NCI-H526 treated with DMSO at 0.1 percent for 48 hours (cell line): ENCODE measurements around the gene RFT1.
A peak's percentile ranks its signal among the peaks of the same experiment; 100 is the strongest.

Experiments used
- DNase-seq: peaks from one replicate; lab custom pipeline; 2025; lab: John Stamatoyannopoulos, UW

Gene RFT1, protein sequence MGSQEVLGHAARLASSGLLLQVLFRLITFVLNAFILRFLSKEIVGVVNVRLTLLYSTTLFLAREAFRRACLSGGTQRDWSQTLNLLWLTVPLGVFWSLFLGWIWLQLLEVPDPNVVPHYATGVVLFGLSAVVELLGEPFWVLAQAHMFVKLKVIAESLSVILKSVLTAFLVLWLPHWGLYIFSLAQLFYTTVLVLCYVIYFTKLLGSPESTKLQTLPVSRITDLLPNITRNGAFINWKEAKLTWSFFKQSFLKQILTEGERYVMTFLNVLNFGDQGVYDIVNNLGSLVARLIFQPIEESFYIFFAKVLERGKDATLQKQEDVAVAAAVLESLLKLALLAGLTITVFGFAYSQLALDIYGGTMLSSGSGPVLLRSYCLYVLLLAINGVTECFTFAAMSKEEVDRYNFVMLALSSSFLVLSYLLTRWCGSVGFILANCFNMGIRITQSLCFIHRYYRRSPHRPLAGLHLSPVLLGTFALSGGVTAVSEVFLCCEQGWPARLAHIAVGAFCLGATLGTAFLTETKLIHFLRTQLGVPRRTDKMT

DNA sequence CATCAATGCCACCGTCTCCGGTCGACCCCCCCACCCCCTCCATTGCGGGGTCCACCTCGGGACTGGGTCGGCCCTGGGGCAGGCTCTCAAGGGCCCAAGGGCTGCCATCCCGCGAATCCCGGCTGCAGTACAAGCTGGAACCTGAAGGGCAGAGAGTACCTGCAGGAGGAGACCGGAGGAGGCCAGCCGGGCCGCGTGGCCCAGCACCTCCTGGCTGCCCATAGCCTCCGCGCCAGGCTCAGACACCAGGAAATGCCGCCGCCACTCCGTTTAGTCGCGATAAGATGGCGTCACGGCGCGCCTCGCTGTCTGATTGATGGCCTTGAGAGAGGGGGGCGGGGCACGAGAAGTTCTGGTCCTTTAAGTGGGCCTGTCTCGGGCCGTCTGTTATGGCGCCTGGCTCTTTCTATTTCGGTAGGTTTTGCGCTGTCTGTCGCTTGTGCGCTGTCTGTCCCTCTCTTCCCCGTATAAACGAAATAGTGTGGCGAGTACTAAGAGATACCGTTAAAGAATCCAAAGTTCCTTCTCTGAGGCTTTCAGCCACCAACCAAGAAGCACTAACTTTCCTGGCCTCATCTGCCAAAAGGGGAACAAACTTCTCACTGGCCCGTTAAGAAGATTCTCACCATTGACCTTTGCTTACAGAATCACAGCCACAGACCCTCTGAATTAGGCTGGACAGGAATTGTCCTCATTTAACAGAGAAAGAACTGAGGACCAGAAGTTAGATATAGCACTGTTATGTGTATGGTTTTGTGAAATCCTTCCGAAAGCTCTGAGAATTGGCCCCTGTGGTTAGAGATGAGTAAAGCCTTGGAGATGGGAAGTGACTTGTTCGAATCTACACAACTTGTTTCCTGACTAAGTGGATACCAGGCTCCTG, at the start of gene RFT1:
TSS of gene RFT1 (minus strand) at position 257 of the 883 bp plus-strand sequence. CDS start at position 222, 35 bp downstream.
- DNase-seq = peak; percentile 74

DNA sequence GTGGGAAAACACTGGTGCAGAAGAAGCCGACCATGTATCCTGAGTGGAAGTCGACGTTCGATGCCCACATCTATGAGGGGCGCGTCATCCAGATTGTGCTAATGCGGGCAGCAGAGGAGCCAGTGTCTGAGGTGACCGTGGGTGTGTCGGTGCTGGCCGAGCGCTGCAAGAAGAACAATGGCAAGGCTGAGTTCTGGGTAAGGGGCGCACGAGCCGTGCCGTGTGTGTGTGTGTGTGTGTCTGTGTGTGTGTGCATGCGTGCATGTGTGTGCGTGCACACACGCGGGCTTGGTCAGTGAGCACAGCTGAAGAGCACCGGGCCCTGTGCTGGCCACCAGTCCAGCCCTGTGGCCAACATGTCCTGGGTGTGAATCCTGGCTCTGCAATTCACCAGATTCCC, 49.3 kb upstream of the RFT1 start:
- no peak for DNase-seq

DNA sequence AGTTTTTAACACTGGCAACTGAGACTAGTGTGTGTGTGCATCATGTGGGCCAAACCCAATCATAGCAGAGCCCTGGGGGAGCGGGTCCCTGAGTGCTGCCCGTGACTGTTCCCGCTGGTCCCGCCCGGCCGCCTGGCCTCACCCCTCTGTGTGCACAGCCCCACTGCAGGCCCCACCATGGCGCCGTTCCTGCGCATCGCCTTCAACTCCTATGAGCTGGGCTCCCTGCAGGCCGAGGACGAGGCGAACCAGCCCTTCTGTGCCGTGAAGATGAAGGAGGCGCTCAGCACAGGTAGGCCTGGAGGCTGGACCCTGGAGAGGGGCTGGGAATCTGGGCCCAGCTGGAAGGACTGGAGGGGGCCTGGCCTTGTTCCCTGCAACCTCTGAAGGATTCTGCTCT, 48.0 kb upstream of the RFT1 start:
- DNase-seq = no peak

DNA sequence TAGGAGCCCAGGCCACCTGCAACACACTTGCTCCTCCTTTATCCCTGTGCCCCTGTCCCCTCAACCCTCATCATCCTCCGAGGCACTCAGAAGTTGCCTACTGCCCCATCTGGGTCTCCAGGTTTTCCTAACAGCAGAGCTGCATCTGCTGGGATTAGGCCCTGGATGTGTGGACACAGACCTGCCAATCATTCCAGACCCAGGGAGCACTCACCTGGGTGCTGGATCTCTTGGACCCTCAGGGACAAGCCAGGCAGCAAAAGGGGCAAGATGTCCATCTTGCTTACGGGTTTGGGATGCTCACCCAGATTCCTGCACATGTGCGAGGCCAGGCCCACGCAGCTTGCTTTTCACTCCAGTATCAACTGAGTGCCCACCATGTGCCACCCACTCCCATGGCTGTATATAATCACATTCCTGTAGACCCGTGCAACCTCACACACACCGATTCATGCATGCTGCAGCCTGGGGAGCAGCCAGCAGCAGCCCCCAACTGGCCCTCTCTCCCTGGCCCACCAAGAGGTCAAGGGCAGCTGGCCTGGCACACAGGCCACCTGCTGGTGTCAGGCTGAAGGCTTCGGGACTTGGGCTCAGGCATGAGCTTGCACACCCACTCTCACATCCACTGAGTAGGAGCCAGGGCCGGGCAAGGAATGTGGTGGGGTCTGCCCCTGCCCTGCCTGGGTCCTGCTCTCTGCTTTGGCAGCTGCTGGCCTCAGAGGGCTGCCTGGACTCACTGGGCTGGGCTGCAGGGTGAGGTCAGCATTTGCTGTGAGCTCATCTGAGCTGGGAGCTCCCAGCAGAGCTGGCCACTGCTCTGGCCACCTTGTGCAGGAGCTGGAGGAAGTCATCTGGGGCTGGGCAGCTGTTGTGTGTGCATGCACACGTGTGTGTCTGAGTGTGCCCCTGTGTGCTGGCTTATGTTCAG, 45.6 kb upstream of the RFT1 start:
- DNase-seq = no peak

DNA sequence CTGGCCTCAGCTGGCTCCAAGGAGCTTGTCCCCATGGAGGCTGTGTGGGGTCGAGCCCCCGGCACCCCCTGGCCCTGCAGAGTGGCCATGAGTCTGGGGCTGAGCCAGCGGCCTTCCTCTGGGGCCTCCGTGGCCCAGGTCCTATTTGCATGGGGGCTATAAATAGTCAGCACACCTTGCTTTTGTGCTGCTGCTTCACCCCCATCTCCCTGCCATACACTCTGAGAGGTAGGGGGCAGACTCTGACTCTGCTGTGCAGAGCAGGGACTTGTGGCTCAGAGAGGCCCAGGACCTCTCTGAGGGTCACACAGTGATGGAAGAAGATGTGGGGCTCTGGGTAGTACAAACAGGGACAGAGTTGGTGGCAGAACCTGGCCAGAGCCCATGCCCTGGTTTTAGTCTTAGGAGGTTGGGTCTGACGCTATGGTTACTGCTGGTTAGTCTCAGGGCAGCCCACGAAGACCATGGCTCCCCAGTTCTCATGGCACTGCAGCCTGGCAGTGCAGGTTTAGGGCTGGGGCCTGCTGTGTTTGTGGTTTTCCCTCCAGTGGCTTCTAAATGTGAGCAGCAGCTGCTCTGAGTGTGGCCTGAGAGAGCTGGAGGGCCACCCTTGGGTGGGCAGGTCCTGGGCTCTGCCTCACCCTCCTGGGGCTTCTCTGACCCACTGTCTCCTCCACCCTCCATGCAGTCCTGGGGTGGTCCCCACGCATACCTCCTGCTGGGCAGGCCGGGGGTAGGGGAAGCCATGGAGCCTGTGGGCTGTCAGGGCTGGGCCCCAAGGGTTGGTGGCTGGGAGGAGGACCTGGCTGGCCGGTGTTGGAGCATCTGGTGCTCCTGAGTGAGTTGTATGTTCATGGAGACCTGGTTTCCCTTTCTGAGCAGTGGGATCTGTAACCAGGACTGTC, 44.4 kb upstream of the RFT1 start:
- no peak for DNase-seq

DNA sequence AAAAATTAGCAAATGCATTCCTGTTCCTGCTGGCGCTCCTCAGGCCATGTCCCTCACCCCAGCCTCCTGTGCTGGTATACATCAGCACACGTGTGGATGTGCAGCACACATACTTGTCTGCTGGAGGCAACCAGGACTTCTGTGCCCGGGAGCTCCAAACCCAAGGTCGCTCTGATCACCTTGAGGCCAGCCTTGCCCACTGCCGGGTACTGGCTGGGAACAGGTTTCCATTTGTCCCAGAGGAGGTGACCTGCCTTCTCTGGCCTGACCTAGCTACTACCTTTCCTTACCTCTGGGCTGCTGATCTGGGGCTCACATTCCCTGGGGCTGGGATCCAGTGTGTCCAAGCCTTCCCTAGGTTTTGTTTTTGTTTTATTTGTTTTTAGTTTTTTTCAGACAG, 42.9 kb upstream of the RFT1 start:
- DNase-seq = no peak

DNA sequence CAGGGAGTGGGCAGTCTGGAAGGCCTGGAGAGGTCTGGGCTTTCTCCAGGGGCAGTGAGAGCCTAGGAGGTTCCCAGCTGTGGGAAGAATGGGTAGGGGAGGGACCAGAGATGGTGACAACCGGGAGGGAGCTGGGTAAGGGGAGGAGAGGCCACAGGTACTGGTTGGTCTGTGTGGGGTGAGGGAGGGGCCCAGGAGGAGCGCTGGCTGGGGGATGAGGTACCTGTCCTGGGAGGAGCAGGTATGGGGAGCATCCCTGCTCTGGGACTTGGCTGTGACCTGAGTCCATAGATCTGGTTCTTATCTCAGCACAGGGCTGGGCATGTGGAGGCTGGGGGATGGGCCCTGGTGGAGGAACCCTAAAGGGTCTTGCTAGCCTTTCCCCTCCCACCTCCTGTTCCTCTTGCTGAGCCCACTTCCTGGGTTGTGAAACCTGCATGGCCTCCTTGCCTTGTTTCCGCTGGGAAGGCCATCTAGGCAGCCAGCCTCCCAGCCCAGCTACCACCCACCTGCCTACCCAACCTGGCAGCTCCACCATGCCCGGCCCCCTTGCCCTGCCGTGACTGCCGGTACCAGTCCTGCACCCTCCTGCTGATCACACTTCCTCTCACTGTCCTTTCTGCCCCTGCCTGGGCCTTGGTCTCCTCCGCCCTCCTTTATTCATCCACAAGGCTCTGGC, 41.7 kb upstream of the RFT1 start:
- DNase-seq = no peak

DNA sequence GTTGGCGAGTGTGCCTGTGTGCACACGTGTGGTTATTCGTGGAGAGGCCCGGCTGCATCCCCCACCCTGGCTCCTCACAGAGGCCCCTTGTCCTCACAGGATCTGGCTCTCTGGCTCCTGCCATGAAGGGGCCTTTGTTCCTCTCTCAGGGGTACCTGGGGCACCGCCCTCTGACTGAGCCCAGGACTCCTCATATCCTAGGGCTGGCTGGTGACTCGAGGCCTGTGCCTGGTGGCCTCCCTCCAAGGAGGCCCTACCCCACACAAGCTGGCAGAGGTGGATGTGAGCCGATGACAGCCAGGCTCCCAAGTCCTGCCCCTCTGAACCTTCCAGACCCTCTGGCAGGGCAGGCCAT, 40.8 kb upstream of the RFT1 start:
- no peak for DNase-seq

DNA sequence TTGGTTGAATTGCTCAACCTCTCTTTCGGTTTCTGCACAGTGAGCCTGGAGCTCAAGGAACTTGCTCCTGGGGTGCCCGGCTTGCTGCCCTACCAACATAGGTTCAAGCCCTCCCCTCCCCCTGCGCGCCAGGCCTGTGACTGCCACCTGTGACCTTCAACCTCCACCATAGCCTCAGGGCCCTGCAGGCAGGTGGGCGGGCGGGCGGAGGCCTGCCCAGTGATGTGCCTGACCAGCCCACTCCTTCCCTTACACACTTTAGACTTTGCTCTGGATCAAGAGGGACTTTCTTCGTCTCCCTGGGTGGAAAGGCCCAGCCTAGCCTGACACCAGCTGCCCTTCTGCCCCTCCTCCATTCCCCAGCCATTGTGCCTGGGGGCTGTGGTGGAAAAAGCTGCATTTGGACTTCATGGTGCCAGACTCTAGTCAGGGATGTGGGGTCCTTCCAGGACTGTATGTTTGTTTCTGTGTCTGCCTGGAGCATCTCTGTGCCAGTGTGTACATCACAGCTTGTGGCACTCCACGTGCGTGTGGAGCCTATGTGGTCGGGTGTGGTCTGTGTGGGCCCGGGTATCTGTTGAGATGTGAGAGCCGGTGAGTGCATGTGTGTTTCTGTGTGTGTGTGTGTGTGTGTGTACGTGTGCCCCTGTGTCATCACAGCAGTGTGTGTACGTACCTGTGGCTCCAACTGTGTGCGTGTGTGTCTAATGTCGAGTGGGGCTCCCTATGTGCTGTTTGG, 40.3 kb upstream of the RFT1 start:
- DNase-seq = no peak

DNA sequence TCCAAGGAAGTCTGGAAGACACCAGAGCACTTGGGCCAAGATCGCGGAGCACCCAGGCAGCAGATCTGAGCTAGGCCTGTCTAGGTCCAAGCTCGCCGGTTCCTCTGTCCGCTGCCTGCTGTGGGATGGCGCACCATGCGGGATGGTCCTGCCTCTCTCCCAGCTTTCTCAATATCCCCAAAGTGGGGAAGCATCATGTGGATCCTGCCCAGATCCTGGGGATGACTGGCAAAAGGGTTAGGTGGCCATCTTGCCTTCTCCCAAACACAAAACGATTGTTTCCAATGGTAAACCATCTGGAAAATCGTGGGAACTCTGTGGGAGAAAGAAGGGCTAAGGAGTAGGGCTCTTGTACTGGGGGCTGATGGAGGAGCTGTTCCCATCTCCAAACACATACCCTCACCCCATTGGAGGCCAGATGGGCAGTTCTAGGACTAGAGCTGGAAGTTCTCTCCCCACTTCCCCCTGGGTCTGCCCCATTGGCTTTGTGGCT, 39.6 kb upstream of the RFT1 start:
- DNase-seq = no peak

DNA sequence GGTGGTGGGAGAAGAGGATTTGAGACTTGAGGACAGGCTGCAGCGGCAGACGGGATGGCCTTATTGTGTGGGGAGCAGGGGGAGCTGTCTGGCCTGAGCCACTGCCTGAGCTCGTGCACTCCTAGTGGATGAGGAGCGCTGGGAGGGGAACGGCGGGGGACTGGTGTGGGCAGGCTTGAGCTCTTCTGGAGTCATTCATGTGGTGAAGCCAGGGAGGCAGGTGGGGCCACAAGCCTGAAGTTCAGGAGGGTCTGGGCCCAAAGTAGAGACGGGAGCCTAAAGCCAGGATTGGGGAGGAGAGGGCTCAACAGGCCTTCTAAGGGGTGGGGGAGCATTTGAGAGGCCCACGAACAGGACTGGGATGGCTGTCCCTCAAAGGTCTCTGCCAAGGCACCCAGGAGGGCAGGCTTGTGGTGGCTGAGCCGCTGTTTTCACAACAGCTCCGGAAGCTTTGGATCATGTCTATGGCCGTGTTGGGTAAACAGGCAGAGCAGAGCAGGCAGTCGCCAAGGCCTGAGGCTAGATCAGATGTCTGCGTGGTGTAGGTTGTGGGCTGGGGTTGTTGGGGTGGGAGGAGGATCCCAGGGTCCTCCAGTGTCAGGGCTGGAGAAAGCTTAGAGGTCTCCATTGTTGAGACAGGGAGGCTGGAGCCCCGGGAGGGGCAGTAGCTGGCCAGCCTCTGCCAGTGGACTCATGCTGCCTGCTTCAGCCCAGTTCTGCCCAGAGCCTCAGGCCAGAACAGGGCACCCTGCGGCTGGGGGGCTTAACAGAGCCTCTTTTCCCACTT, 39.0 kb upstream of the RFT1 start:
- DNase-seq = no peak

DNA sequence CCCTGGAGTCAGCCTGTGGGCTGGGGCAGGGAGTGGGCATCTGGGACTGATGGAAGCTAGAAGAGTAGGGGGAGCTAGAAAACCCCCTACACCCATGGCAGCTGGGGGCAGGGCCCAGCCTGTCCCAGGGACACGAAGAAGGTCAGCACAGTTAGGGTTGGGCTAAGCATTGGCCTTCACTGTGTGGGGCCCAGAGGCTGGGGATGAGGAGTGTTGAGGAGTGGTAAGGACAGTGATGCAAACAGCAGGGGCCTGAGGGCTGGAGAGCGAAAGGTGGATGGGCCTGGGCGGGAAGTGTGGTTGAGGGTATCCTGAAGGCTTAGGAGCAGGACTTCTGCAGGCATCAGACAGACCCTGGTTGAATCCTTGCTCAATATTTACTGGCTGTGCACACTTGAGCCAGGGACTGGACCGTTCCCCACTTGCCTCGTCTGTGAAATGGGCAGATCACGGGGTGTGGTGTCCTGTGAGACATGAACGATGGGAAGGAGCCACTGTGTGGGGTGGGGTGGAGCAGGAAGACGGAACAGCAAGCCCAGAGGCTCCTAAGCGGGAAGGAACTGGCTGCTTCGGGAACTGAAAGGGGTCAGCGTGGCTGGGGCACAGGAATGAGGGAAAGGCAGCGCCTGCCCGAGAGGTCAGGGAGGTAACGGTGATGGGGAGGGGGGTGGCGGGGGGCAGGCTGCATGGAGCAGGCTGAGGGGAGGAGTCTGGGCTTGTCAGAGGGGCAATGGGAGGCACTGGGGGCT, 38.1 kb upstream of the RFT1 start:
- no peak for DNase-seq

DNA sequence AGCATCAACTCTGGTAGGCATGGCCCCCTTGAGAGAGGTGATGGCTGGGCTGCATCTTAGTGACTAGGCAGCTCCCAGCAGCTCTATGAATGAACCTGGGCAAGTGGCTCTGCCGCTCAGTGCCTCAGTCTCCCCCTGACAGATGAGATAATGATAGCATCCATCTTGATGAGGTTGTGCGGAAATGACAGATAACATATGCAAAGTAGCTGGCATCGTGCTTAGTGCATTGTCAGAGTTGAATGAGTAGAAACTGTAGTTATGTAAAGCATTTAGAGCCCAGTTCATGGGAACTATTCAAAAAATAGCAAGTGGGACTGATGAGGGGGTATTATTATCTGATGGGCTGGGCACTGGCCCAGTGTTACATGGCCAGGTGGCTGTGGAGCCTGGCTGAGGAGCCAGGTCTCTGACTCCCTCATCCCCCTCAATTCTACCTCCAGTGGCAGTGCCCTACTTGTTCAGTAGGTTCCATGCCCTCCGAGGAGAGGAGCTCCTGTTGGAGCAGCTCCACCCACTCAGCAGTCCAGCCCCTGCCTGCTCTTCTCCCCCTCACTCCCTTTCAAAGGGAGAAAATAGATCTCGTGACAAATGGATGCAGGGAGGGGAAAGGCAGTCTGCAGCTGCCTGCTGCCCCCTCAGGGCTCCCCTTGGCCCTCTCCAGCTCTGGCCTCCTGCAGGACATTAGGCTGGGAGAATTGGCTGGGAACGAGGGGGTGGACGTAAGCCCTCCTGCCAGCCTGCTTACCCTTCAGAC, 37.4 kb upstream of the RFT1 start:
- DNase-seq = no peak

DNA sequence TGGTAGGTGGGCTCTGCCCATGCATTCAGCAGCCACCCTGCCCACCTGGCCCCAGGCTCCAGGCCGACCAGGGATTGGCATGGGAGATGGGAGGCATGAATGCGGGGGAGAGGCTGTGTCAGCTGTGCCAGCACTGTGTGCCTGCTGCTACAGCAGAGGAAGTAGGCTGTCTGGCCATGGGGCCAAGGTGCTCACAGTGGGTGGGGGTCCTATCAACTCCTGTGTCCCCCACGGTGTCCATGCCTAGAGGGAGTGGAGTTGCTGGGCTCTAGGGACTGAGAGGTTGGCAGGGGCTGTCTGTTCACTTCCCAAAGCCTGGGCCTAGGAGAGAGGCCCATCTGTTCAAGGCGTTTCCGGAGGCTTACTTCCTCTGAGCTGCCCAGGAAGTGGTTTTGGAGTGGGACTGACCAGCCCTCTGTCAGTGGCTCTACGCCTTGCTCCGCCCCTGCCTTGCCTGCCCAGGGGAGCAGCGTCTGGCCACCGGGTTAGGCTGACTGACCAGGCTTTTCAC, 36.6 kb upstream of the RFT1 start:
- no peak for DNase-seq

DNA sequence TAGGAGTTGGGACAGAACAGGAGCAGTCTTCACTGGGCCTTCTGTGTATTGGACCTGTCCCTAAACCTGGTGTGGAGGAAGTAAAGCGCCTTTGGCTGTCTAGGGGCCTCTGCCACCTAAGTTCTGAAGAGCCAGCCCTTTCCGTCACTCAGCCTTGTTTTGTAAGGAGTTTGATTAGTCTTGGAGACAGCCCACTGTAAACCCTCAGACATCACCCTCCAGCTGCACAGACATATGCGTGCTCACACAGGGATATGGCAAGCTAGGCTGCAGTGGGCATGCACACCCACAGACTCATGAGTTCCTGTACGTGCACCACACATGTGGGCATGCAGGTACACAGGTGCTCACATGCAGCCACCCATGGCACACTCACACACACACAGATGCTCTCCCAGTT, 36.0 kb upstream of the RFT1 start:
- DNase-seq = no peak

DNA sequence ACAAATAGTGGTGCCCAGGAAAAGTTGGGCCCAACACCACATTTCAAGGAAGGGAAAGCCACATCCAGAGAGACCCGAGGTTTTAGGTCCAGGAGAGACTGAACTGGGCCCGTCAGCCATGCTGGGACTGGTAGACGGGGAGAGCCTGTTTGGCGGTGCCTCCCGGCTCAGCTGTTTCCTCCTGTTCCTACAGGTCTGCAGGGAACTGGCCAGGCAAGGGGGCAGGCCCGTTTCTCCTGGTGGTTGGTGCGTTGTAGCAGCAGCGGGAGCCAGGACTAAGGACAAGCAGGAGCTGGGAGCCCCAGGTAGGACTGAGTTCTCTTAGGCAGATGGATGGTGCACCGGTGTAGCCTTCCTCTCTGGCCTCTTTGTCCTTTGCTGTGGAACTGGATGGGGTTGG, 34.7 kb upstream of the RFT1 start:
- DNase-seq = no peak
